ENCODE measurements around the gene OTOGL.

DNA sequence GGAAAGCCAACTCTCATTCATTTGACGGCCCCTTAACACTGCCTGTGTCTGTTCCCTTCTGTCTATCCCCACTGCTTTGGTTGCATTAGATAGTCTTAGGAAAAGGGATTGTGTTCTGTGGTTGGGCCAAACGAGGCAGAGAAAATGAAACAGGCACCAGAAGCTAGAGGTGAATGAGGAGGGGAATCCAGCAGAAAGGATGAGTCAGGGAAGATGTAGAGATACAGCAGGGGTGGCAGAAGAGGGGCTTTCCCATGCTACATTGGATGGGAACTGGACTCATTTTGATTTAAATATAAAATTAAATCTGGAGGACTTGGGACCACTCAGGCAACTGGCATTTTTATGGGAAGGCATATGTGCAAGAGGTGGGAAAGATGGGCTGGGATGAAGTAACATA, 43.3 kb downstream of the OTOGL start:
- TF ChIP-seq FOXK2 (IDR thresholded peaks at IDR 0.05) (no peak), BHLHE40 (IDR thresholded peaks at IDR 0.05; ENCODE audit: borderline replicate concordance) (no peak), TARDBP (IDR thresholded peaks at IDR 0.05) (no peak), NFRKB (IDR thresholded peaks at IDR 0.05) (no peak), SUZ12 (IDR thresholded peaks at IDR 0.05) (no peak), SP1 (IDR thresholded peaks at IDR 0.05) (no peak), ELF4 (IDR thresholded peaks at IDR 0.05) (no peak), FOXM1 (IDR thresholded peaks at IDR 0.05; ENCODE audit: borderline replicate concordance) (no peak), FOXA1 (IDR thresholded peaks at IDR 0.05) (no peak), LEF1 (IDR thresholded peaks at IDR 0.05; ENCODE audit: borderline replicate concordance) (no peak), L3MBTL2 (conservative IDR thresholded peaks at IDR 0.05) (no peak)
- TF ChIP-seq, protein P1, sequence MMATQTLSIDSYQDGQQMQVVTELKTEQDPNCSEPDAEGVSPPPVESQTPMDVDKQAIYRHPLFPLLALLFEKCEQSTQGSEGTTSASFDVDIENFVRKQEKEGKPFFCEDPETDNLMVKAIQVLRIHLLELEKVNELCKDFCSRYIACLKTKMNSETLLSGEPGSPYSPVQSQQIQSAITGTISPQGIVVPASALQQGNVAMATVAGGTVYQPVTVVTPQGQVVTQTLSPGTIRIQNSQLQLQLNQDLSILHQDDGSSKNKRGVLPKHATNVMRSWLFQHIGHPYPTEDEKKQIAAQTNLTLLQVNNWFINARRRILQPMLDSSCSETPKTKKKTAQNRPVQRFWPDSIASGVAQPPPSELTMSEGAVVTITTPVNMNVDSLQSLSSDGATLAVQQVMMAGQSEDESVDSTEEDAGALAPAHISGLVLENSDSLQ (IDR thresholded peaks at IDR 0.05) = no peak

Measured in HEK293T (cell line).